GM19397 (cell line): ENCODE measurements around the gene FGF7.
"Not testable (repeated sequence)": the region's sequence is repeated elsewhere in the genome, so short reads cannot be mapped to it uniquely, and the experiment has no call there.

ENCODE experiments used
- ATAC-seq: cut with Tn5 transposase; IDR thresholded peaks from one replicate; pipeline ENCODE4 v1.9.1; 2021; ENCODE audit warnings: mild to moderate bottlenecking, moderate library complexity; ENCODE audit not compliant: unreplicated experiment

FGF7 gene, protein sequence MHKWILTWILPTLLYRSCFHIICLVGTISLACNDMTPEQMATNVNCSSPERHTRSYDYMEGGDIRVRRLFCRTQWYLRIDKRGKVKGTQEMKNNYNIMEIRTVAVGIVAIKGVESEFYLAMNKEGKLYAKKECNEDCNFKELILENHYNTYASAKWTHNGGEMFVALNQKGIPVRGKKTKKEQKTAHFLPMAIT

DNA sequence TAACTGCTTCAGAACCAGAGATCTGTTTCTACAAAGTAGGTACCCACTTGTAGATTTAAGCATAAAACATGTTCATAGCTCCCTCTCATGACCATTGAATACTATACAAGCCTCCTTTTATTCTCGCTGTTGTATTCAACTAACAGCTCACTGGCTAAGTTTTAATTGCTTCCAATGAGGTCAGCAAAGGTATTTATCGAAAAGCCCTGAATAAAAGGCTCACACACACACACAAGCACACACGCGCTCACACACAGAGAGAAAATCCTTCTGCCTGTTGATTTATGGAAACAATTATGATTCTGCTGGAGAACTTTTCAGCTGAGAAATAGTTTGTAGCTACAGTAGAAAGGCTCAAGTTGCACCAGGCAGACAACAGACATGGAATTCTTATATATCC lies at the start of gene FGF7:
TSS of gene FGF7 (plus strand) at position 222 of the 400 bp plus-strand sequence. CDS start 1,056 bp downstream, outside the sequence.
- ATAC-seq, result no peak

DNA sequence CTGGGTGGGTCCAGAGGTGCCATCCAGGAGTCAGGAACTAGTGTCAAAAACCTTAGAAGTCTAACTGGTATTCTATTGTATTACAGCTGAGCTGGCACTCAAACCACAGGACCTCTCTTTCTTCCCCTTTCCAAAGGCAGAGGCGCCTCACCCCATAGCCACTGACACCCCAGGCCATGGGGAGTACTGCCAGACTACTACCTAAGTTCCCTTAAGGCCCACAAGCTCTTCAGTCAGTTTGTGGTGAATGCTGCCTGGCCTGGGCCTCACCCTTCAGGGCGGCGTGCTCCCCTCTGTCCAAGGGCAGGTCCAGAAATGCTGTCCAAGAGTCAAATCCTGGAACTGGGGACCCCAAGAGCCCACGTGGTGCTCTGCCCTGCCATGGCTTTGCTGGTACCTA lies 43.0 kb upstream of the FGF7 start:
- no peak for ATAC-seq

DNA sequence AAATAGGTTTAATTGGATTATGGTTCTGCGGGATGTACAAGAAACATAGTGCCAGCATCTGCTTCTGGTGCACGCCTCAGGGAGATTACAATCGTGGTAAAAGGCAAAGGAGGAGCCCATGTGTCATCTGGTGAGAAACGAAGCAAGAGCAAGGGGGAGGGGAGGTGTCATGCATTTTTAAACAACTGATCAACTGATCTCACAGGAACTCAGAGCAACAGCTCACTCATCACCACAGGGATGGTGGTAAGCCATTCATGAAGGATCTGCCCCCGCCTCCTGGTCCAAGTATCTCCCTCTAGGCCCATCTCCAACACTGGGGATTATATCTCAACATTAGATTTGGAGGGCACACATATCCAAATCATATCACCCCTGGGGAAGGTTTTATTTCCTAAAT lies 42.1 kb upstream of the FGF7 start:
- no peak for ATAC-seq

DNA sequence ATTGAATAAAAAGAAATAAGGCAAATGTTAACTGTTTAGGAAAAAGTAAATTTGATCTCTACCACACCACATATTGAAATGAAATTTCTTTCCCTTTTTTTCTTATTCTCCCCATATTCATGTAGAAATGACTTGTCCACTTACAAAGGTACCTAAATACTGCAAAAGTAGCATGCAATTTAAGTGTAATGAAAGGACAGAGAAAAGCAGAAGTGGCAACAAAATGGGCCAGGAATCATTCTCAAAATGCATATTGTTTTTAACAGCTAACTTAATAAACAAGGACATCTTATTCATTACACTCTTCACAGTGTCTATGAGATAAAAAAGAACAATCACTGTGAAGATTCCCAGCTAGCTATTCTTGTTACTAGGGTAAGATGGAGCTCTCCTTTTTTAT lies 40.6 kb upstream of the FGF7 start:
- ATAC-seq, result no peak

DNA sequence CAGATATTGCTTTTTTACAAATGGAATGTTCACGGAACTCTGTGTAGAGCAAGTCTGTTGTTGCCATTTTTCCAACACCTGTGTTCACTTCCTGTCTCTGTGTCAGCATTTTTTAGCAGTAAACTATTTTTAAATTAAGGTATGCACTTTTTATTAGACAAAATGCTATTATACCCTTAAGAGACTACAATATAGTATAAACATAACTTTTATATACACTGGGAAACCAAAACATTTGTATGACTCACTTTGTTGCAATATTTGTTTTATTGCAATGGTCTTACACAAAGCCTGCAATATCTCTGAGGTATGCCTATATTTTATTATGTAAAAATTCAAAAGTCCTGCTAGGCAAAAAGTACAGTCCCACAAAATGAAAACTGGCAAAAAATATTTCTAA lies 39.8 kb upstream of the FGF7 start:
- ATAC-seq, result no peak

DNA sequence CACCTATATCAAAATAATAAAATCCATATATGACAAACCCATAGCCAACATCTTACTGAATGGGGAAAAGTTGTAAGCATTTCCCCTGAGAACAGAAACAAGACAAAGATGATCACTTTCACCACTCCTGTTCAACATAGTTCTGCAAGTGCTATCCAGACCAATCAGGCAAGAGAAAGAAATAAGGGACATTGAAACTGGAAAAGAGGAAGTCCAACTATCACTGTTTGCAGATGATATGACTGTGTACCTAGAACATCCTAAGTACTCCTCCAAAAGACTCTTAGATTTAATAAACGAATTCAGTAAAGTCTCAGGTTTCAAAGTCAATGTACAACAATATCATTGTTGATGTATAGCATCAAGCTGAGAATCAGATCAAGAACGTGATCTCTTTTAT lies 35.6 kb upstream of the FGF7 start:
- no peak for ATAC-seq

DNA sequence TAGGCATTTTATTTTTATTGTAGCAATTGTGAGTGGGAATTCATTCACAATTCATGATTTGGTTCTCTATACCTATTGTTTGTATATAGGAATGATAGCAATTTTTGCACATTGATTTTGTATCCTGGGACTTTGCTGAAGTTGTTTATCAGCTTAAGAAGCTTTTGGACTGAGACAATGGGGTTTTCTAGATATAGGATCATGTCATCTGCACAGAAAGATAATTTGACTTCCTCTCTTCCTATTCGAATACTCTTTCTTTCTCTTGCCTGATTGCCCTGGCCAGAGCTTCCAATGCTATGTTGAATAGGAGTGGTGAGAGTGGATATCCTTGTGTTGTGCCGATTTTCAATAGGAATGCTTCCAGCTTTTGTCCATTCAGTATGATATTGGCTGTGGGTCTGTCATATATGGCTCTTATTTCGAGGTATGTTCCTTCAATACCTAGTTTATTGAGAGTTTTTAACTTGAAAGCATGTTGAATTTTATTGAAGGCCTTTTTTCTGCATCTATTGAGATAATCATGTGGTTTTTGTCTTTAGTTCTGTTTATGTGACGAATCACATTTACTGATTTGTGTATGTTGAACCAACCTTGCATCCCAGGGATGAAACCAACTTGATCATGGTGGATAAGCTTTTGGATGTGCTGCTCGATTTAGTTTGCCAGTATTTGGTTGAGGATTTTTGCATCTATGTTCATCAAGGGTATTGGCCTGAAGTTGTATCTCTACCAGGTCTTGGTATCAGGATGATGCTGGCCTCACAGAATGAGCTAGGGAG lies 20.3 kb upstream of the FGF7 start:
- not testable (repeated sequence) for ATAC-seq

DNA sequence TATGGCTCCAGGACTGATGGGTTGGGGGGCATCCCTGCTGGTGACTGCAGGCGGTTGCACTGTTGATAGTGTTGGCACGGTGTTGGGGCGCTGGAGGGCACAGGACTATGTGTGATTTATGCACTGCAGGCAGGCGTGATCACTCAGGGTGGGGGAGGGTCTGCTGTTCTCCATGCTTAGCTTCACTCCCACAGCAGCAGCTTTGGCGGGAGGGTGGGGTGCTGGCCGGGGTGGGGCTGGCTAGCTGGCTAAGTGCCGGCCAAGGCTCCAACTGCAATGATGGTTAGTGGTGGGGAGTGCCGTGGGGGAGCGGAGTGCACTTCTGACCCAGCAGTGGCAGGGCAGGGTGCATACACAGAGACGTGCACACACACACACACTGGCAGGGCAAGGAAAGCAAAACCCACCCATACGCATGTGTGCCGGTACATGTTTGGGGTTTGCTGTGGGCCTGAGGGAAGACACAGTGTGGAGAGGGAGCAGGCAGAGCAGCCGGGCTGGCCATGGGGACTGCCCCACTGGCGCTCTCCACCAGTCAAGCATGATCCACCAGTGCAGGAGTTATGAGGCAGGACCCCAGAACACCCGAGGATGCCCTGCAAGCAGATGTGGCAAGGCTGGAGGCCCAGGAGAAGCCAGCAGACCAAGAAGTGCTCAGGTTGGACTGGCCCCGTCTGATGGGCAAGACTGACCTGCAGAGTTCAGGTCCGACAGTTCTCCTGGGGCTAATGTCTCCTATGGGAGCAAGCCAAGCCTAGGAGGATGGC lies 16.5 kb upstream of the FGF7 start:
- ATAC-seq, result no peak

DNA sequence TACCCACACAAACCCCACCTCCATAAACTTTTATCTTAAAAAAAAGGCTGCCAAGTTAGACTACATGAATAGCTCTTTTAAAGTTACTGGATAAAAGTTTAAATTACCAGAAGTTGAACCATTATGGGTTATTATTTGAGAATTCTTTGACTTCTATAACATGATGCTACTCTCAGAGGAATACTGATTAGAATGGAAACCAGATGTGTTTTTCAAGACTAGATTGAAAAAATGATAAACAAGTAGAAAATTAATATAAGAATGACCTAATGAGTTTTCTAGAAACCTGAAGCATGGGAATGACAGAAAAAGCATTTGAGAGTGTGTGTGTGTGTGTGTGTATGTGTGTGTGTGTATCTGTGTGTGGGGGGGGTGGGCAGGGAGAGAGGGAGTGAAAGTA lies 12.4 kb upstream of the FGF7 start:
- no peak for ATAC-seq

DNA sequence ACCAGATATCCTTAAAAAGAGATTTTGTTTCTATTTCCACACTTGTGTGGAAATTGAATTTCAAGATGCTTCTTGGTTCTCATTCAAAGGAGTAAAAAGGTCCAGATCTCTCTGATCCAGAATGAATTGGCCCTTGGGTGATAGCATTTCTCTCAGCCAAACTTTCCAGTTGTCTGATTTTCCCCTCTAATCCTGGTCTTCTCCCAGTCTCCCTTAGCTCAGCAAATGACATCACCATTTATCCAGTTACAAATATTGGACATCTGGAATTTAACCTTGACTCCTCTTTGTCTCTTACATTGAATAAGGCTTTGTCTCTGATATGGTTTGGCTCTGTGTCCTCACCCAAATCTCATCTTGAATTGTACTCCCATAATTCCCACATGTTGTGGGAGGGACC lies 10.2 kb upstream of the FGF7 start:
- ATAC-seq, result no peak

DNA sequence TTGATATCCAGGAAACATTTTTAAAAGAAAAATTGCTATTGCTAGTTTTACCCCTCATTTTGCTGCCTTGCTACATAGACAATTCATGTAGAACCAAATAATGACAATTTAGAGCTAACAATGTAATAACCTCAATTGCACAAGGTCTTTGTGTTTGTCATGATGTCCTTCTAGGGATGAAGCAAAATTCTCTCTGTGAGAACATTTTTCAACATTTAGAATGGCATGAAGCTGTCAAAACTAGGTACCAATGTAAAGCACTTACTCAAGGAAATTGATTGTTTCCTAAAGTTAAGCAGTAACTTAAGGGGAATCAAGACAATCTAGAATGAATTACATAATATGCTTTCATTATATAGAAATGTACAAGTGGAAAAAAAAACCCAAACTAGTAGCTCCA lies 7.9 kb upstream of the FGF7 start:
- no peak for ATAC-seq

DNA sequence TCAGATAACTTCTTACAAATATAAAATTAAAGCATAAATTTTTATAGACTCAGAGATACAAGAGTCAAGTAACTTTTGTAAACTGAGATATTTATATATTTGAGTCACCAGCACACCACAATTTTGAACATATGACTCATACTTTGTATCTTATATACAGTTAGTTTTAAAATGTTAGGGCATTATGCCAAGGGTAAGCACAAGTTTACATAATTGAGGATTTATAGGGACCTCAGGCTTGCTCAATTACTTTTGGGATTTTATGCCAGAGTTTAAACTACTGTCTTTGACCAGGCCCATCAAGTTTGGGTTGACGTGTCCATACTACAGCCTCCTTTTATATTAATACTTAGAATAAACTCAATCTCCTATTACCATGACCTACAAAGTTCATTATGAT lies 7.4 kb upstream of the FGF7 start:
- no peak for ATAC-seq

DNA sequence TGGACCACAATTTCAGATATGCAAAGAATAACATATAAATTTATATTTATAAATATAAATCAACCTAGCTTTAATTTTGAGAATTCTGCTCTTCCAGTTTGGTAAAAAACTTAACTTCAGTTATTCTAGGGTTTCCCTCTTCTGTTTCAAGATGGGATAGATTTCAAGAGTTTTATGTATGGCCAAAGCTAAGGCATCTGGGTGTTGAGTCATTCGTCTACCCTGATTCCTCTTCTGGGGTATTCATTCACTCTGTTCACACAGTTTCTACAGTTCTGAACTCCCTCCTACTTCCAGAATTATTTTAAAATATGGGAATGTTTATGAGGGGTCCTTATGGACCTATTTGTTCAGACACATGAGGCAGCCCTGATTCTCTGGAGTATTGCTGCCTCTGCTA lies 4.2 kb upstream of the FGF7 start:
- ATAC-seq, result no peak

DNA sequence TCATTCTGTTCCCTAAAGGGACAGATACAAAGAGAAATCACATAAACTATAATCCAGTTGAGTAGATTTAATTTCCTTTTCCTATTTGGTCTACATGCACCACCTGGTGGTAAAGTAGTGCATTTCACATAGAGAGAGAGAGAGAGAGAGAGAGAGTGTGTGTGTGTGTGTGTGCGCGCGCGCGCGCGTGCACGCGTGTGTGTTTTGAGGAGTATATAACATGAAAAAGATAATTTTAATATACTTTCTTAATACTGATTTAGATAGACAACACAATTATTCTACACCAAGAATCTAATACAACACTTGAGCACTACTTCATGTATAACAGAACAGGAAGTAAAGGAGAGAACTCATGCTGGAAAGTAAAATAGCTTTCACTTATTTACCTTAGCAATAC lies 1.1 kb upstream of the FGF7 start:
- ATAC-seq, result no peak

DNA sequence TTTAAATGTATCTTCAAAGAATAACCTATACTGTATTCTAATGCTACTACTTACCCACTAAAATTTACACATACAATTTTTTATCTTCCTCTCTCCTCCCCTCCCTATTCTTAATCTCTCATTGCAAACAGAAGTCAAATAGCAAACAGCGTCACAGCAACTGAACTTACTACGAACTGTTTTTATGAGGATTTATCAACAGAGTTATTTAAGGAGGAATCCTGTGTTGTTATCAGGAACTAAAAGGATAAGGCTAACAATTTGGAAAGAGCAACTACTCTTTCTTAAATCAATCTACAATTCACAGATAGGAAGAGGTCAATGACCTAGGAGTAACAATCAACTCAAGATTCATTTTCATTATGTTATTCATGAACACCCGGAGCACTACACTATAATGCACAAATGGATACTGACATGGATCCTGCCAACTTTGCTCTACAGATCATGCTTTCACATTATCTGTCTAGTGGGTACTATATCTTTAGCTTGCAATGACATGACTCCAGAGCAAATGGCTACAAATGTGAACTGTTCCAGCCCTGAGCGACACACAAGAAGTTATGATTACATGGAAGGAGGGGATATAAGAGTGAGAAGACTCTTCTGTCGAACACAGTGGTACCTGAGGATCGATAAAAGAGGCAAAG lies 984 bp downstream of the FGF7 start:
- ATAC-seq, result no peak

DNA sequence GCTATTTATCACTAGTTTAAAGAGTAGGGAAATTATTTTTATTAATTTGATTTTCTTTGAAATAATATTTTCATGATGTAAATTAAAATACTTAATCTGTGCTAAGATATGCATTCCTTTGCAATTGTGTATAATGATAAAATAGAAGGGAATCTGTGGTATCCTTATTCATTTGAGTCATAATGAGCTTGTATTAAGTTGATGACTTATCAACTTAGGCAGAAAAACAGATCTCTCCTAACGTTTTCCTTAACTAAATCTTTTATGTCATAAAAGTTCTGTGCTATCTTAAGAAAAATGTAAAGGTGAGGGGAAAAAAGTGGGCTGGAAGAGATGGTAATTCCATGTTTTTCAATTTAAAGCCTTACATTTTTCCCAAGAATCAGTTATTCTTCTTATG lies 1.9 kb downstream of the FGF7 start:
- ATAC-seq, result no peak

DNA sequence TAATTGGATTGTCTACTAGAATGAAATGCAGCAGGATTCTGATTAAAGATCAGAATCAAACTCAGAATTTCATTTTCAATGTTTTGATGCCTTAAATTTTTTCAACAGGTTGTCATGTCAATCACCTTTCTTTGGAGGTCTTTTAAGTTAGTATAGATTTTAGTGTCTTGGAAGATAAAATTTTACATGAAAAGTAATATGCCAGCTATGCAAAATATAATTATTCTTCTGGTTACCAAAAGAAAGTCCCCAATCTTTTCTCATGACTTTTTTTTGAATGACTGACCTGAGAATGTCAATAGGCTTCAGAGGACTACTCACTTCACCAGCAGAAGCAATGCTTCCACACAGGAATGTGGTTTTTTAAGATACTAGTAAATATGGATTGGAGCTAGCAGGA lies 4.3 kb downstream of the FGF7 start:
- ATAC-seq, result no peak

DNA sequence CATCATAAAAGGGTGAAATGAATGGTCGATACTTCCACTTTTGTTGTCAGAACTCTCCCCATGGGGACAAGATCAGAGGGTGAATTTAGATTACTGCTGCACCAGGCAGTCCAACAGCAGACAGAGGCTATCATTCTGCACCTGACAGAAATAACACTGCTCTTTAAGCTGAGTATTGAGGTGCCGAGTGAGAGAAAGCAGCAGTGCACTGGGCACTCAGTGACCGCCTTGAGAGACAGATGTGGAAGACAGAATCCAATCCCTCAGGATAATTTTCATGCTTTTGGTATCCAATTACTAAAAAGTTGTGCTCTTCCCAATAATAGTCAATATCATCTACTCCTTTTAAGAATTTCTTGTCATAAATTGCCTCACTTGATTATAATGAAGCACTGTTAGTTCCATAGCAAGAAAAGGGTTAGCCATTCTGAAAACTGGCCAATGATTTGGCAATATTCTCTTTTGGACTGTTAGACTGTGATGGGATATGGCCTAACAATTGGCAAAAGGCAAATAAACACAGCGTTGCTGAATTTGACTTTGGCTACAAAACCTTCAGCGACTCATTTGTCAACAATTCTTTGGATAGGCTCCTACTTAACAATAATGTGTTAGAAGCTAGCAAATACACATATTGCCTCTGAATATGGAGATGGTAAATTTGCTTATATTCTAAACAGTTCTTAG lies 5.5 kb downstream of the FGF7 start:
- ATAC-seq, result no peak

DNA sequence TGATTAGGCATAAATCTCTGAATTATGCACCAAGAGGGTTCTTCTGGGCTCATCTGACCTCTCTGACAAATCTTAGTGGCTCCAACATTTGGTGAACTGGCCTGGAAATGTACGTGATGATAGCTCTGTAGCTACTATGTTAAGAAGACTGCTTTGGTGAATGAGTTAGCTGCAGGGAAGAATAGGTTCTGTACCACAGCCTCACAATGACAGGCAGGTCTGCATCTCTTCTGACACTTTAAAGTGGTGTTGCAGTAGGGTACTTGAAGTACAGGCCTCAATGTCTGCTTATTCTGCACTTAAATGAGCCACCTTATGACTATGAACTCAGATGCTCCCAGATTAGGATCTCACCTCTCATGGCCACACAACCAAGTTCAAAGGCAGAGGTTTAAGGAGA lies 7.0 kb downstream of the FGF7 start:
- no peak for ATAC-seq

DNA sequence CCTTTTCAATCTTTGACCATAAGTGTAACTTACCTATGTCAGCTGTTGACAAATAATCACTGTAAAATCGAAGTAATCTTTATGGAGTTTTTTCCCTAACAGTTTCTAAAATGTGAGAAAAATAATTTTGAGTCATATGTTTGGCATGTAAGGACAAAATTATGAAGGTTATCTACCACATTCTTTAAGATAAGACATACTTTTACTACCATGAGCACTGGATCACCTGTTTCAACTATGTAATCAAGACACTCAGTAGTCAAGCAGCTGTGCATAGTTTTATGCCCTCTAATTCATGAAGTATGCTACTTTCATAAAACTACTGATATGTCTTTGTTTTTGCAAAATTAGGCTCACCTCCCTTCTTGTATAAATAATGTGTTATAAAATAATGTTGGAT lies 12.1 kb downstream of the FGF7 start:
- ATAC-seq, result no peak

DNA sequence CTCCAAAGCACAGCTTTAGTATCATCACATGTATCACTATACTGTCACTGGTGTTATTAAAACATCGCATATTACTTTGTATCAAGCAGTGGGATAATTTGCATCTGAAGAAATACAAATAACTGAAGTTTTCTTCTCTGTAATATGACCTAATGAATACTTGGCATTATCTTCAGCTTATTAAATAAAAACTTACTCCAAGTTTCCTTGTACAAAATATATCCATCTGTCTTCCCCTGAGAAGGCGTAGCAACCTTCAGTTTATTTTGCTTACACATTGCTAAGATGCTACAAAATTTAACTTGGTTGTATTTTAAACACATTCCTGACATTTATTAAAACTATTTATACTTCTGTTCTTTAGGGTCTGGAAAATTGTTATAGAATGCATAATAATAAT lies 13.7 kb downstream of the FGF7 start:
- ATAC-seq, result no peak
